Effector memory CD4-positive, alpha-beta T cell (primary cell): ENCODE results near the gene MYO10.

Experiments
- DNase-seq, 3 donors: peaks; one replicate each; pipeline ENCODE4 v3.0.0-alpha.2; 2020
- H3K27ac ChIP-seq: 2 replicates; pipeline ENCODE4 v1.7.0; 2013; ENCODE audit warnings: mild to moderate bottlenecking, low read length, moderate library complexity; ENCODE audit not compliant: insufficient read depth, poor library complexity, severe bottlenecking
- H3K27me3 ChIP-seq: replicated peaks from 2 replicates; pipeline ENCODE4 v1.7.0; 2013; ENCODE audit warnings: mild to moderate bottlenecking, low read length; ENCODE audit not compliant: insufficient read depth, control insufficient read depth, poor library complexity, severe bottlenecking
- H3K36me3 ChIP-seq: 2 replicates; pipeline ENCODE4 v1.7.0; 2013; ENCODE audit warnings: mild to moderate bottlenecking, low read length, moderate library complexity; ENCODE audit not compliant: control insufficient read depth, insufficient read depth
- H3K4me1 ChIP-seq: 2 replicates; pipeline ENCODE4 v1.7.0; 2013; ENCODE audit warnings: low read length, mild to moderate bottlenecking; ENCODE audit not compliant: control insufficient read depth, insufficient read depth, poor library complexity, severe bottlenecking
- H3K4me3 ChIP-seq: 2 replicates; pipeline ENCODE4 v1.7.0; 2013; ENCODE audit warnings: low read length, low read depth, mild to moderate bottlenecking; ENCODE audit not compliant: insufficient read depth, poor library complexity, severe bottlenecking
- H3K9me3 ChIP-seq: 2 replicates; pipeline ENCODE4 v1.7.0; 2013; ENCODE audit warnings: mild to moderate bottlenecking, low read length, moderate library complexity; ENCODE audit not compliant: control insufficient read depth

MYO10 gene

DNA sequence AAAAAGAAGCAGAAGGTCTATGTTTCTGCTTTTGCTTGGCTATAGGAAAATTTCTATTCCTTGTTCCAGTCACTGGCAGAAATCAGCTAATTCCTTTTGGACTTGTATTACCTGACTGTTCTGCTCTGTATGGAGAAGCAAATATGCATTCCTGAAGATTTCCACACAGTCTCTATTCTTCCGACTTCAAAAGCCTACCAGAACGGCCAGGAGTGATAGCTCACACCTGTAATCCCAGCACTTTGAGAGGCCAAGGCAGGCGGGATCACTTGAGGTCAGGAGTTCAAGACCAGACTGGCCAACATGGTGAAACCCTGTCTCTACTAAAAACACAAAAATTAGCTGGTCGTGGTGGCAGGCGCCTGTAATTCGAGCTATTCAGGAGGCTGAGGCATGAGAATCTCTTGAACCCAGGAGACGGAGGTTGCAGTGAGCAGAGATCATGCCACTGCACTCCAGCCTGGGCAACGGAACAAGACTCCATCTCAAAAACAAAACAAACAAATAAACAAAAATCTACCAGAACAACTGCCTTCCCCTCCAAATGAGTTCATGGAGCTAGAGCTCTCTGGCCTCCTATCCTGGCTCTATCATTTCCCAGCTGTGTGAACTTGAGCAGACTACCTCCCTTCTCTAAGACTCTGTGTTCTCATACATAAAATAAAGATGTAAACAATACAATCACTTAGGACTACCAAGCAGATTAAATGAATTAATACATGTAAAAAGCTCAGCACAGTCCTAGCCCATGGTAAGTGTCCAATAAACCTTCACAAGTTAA, 17.0 kb downstream of the MYO10 start:
- no peaks in the 10 kb centered on the region for H3K36me3 ChIP-seq
- H3K4me3 ChIP-seq: no peak overlapping the region
- no peak for DNase-seq
- H3K27me3 ChIP-seq: no peaks in the 10 kb centered on the region
- no peaks in the 10 kb centered on the region for H3K9me3 ChIP-seq
- H3K27ac ChIP-seq: no peak overlapping the region
- H3K4me1 ChIP-seq: no peaks in the 10 kb centered on the region

DNA sequence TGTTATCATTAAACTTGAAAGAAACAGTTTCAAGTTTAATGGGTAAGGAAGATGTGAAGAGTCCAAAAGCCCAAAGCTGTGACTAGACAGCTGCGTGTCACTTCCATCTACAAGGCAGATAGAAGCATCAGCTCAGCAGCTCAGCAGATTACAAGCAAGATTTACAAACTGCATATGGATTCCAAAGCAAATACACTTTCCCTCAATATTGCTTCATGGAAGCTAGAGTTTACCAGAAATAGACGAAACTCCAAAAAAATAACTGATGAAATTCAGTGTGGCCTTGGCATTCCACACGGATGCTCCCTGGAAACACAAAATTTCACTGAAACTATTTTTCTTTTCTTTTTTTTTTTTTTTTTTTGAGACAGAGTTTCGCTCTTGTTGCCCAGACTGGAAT, 17.9 kb downstream of the MYO10 start:
- no peaks in the 10 kb centered on the region for H3K27me3 ChIP-seq
- no peak overlapping the region for H3K27ac ChIP-seq
- H3K4me3 ChIP-seq: no peak overlapping the region
- no peak for DNase-seq
- H3K9me3 ChIP-seq: no peaks in the 10 kb centered on the region
- H3K4me1 ChIP-seq: no peaks in the 10 kb centered on the region
- H3K36me3 ChIP-seq: no peaks in the 10 kb centered on the region

DNA sequence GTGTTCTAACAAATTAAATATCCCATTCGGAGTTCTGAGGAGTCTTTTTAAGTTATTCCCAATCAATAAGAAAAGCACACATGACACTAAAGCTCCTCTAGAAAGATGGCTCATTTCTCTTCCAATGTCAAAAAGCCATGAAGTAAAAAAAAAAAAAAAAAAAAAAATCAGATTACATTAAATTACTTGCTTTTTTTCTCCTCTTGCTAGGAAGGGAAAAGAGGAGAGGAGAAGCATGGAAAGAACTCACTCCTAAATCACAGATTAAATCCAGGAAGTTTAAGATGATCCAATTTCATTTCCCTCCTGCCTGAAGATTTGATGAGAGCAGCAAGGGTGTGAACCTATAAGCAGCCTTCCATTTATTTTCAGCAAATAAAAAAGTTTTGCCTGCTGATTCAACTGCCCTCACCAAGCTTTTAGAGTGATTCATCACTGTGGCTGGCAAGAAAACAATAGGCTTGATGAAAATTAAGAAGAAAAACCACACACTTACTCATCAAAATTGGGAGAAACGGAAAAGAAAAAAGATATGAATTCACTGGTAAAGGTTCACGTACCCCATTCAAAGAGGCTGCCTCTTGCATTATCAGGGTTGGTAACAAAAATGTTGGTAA, 19.7 kb downstream of the MYO10 start:
- no peaks in the 10 kb centered on the region for H3K4me1 ChIP-seq
- no peaks in the 10 kb centered on the region for H3K27me3 ChIP-seq
- no peak overlapping the region for H3K4me3 ChIP-seq
- H3K9me3 ChIP-seq: no peaks in the 10 kb centered on the region
- H3K36me3 ChIP-seq: no peaks in the 10 kb centered on the region
- H3K27ac ChIP-seq: no peak overlapping the region
- no peak for DNase-seq

DNA sequence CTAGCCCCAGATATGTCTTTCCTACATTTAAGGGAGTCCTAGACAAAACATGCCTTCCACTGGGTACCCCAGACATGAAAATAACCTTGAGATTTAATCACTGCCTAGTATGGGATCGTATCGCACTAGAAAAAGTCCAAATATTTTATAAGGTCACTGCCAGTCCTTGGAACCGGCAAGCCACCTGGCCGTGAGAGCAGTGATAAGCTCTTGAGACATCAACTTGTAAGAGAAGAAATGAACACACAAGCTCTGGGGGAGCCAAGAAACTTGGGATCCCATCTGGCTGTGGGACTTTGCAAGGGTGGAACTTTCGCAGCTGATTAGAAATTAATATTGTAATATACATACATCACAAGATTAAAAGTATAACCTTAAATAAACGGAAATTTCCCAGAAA, 21.5 kb downstream of the MYO10 start:
- H3K27me3 ChIP-seq: no peaks in the 10 kb centered on the region
- no peak for DNase-seq
- H3K9me3 ChIP-seq: no peaks in the 10 kb centered on the region
- H3K36me3 ChIP-seq: no peaks in the 10 kb centered on the region
- no peaks in the 10 kb centered on the region for H3K4me1 ChIP-seq
- no peak overlapping the region for H3K4me3 ChIP-seq
- no peak overlapping the region for H3K27ac ChIP-seq

DNA sequence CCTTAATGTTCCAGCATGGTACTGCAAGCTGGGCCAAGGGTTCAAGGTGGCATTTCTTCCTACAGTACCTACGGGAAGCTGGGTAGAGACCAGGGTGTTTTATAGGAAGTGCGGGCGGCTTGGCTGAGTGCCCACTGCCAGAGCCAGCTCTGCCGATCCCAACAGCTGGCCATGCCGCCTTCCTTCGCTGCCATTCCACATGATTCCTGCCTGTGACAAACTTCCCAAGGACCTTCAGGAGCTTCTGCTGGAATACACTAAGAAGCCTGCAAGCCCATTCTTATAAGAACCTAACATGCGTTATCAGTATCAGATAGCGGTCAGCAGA, 22.0 kb downstream of the MYO10 start:
- Histone ChIP-seq H3K27ac (no peak overlapping the region), H3K4me1 (no peaks in the 10 kb centered on the region)

DNA sequence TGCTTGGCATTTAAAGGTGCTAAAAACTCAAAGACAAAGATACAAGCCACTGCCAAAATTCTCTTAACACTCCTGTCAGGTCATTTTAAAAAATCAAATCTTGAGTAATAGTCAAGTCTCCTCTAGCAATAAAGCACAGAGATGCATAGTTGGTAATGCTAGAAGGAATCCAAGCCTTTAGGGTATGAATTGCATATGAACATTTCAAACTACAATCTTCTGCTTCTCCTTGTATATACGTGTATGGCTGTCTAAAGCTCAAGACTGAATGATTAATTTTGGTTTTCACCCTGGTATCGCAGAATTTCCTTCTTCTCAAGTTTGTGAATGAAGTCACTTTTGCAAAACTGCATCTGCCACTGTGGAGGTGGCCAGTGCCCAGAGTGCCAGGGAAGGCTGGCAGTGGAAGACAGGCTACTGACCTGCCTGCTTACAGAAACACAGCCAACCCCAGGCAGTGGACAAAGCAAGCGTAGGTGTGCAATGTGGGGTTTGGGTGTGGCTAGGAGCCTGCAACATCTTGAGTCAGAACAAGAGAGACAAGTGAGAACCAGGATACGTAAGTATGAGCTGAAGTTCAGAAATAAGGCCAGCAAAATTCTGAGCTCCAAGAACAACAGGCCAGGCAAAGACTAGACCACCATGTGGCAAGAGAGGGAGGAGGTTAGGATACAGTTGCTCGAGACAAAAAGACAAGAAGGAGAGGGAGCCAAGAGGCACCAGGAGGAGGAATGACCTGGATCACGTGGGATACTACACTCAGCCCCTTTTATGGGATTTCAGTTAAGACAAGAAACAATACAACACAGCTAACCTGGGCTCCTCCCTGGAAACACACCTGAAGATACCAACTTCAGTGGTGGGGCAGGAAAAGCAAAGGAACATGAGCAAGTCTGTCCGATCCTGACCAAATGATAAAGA, 22.6 kb downstream of the MYO10 start:
- no peaks in the 10 kb centered on the region for H3K9me3 ChIP-seq
- H3K27me3 ChIP-seq: no peaks in the 10 kb centered on the region
- no peaks in the 10 kb centered on the region for H3K36me3 ChIP-seq
- DNase-seq: no peak
- no peak overlapping the region for H3K4me3 ChIP-seq
- H3K4me1 ChIP-seq: no peaks in the 10 kb centered on the region
- H3K27ac ChIP-seq: no peak overlapping the region

More for the DNA sequence above, 22.0 kb downstream of the MYO10 start:
- Histone ChIP-seq H3K9me3 (no peaks in the 10 kb centered on the region), H3K36me3 (no peaks in the 10 kb centered on the region), H3K4me3 (no peak overlapping the region), H3K27me3 (no peaks in the 10 kb centered on the region)
- DNase-seq: no peak

DNA sequence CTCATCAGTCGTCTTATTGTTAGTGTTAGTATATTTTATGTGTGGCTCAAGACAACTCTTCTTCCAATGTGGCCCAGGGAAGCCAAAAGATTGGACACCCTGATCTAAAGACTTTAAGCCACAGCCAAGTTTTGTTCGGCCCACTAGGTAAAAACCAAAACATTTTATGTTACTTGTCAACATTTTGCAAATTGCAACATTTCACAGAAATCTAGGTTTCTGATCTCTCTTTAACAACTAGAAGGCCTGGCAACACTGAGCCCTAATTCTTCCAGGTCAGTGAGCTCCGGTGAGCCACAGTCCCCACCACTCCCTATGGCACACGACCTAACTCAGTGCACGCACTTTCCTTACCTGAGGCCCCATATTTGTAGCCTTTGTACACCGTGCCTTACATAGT, 24.0 kb downstream of the MYO10 start:
- Histone ChIP-seq H3K27ac (no peak overlapping the region), H3K27me3 (no peaks in the 10 kb centered on the region), H3K4me3 (no peak overlapping the region), H3K9me3 (no peaks in the 10 kb centered on the region), H3K36me3 (no peaks in the 10 kb centered on the region), H3K4me1 (no peaks in the 10 kb centered on the region)
- no peak for DNase-seq

DNA sequence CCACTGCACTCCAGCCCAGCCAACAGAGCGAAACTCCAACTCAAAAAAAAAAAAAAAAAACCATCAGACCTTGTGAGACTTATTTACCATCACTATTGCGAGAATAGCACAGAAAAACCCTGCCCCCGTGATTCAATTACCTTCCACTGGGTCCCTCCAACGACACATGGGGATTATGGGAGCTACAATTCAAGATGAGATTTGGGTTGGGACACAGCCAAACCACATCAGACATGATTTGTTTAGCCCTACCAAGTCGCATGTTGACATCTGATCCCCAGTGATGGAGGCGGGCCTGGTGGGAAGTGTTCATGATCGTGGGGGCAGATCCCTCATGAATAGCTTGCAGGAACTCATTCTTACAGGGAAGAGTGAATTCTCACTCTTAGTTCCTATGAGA, 26.6 kb downstream of the MYO10 start:
- DNase-seq: no peak
- no peaks in the 10 kb centered on the region for H3K4me1 ChIP-seq
- H3K27me3 ChIP-seq: no peaks in the 10 kb centered on the region
- no peaks in the 10 kb centered on the region for H3K9me3 ChIP-seq
- no peak overlapping the region for H3K27ac ChIP-seq
- H3K4me3 ChIP-seq: no peak overlapping the region
- H3K36me3 ChIP-seq: no peaks in the 10 kb centered on the region

DNA sequence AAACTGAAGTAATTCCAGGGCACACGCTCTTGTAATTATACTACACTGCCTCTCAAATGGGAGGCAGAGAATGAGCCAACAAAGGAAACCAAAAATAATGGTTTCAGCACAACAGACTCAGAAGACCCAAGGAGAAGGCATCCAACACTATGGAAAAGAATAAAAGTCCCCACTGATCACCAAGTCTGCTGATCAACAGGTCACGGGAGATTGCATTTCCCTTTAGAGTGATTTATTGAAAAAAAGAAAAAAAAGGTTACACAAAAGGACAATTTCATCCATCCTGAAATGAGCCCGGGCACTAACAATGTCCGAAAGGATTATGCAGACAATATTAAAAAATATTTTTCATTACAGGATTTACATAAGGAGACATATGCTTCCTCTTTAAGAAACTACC, 28.8 kb downstream of the MYO10 start:
- H3K4me1 ChIP-seq: no peaks in the 10 kb centered on the region
- H3K9me3 ChIP-seq: no peaks in the 10 kb centered on the region
- H3K4me3 ChIP-seq: no peak overlapping the region
- no peak overlapping the region for H3K27ac ChIP-seq
- H3K36me3 ChIP-seq: no peaks in the 10 kb centered on the region
- no peak for DNase-seq
- H3K27me3 ChIP-seq: no peaks in the 10 kb centered on the region

DNA sequence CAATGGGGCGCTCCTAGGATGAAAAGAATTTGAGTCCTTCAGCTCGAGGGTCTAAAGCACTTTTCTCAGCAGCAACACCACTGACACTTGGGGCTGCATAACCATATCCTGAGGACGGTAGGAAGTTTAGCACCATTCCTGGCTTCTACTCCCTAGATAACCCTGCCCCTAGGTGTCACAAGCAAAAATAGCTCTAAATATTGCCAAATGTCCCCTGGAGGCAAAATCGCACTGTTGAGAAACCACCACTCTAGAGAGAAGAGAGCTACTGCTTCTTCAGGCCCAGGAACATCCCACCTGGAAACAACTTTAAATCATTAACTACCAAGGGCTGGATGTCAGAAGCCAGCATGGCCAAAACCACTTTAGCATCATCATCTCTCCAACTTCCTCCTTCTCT, 29.8 kb downstream of the MYO10 start:
- H3K4me3 ChIP-seq: no peak overlapping the region
- no peak overlapping the region for H3K27ac ChIP-seq
- no peaks in the 10 kb centered on the region for H3K27me3 ChIP-seq
- DNase-seq: no peak
- no peaks in the 10 kb centered on the region for H3K9me3 ChIP-seq
- no peaks in the 10 kb centered on the region for H3K4me1 ChIP-seq
- H3K36me3 ChIP-seq: no peaks in the 10 kb centered on the region
